SU-DHL-6 (cell line): Measurements from ENCODE around the gene ARHGAP5.

Experiments
- CTCF ChIP-seq: fragments of 200-600 bp; sonication (generic); IDR thresholded peaks from one replicate; pipeline ENCODE4 v1.5.1; 2017; ENCODE audit warnings: antibody characterized with exemption, mild to moderate bottlenecking, low read length, moderate library complexity; ENCODE audit not compliant: insufficient read depth, poor library complexity, severe bottlenecking
- EZH2phosphoT487 ChIP-seq: fragments of 200-600 bp; sonication (generic), shearing (Covaris generic); conservative IDR thresholded peaks from 2 replicates; pipeline ENCODE4 v1.6.1; 2018; ENCODE audit warnings: mild to moderate bottlenecking, antibody characterized with exemption, low read length, moderate library complexity, mixed read lengths

- TF ChIP-seq CTCF = no peak
- no peak for TF ChIP-seq EZH2phosphoT487
These were observed 27.7 kb downstream of the ARHGAP5 start for GRCh38 chr14:32104803-32105202.
